NT2/D1 (cell line): ENCODE measurements around the gene DONSON.

ENCODE experiments used
- DNase-seq: peaks from one replicate; pipeline ENCODE4 v3.0.0-alpha.2; 2011; ENCODE audit warnings: low read depth, low spot score
- H3K27me3 ChIP-seq: 2 replicates; pipeline ENCODE4 v1.6.0; 2011; ENCODE audit warnings: mild to moderate bottlenecking; ENCODE audit not compliant: insufficient read length, insufficient read depth
- H3K36me3 ChIP-seq: 2 replicates; pipeline ENCODE4 v1.6.1; 2011; ENCODE audit warnings: mild to moderate bottlenecking, low read length, mixed read lengths; ENCODE audit not compliant: insufficient read depth, insufficient read length
- H3K4me1 ChIP-seq: 2 replicates; pipeline ENCODE4 v1.5.1; 2011; ENCODE audit not compliant: insufficient read depth, insufficient read length
- H3K4me3 ChIP-seq: 2 replicates; pipeline ENCODE4 v1.5.1; 2011; ENCODE audit warnings: low read depth; ENCODE audit not compliant: insufficient read length
- H3K9ac ChIP-seq: 2 replicates; pipeline ENCODE4 v1.6.0; 2011; ENCODE audit warnings: low read depth; ENCODE audit not compliant: insufficient read length
- H3K9me3 ChIP-seq: 2 replicates; pipeline ENCODE4 v1.5.1; 2011; ENCODE audit warnings: mild to moderate bottlenecking, low read length; ENCODE audit not compliant: insufficient read depth
- SUZ12 ChIP-seq: IDR thresholded peaks from 2 replicates; pipeline ENCODE4 v1.6.1; 2011; ENCODE audit not compliant: insufficient read length, insufficient read depth; ENCODE audit errors: extremely low read depth
- YY1 ChIP-seq: IDR thresholded peaks from 2 replicates; pipeline ENCODE4 v1.6.1; 2011; ENCODE audit not compliant: insufficient read length, insufficient read depth
- ZNF274 ChIP-seq: IDR thresholded peaks from 2 replicates; pipeline ENCODE4 v1.6.1; 2011; ENCODE audit warnings: mild to moderate bottlenecking, low read depth, low read length

DONSON gene

GRCh38 chr21:33552999-33553598 lies 35.4 kb downstream of the DONSON start:
- Histone ChIP-seq H3K9ac (no peak overlapping the region), H3K9me3 (no peaks in the 10 kb centered on the region), H3K27me3 (no peaks in the 10 kb centered on the region), H3K36me3 (peaks cover 98% of the 10 kb centered on the region), H3K4me3 (no peak overlapping the region), H3K4me1 (no peaks in the 10 kb centered on the region)
- no peak for DNase-seq
- TF ChIP-seq YY1 (no peak), SUZ12 (no peak), ZNF274 (no peak)

- H3K4me1 ChIP-seq, result no peaks in the 10 kb centered on the region
- no peaks in the 10 kb centered on the region for H3K27me3 ChIP-seq
- no peak overlapping the region for H3K4me3 ChIP-seq
- no peaks in the 10 kb centered on the region for H3K9me3 ChIP-seq
- no peak for TF ChIP-seq YY1
- no peak for TF ChIP-seq SUZ12
- DNase-seq, result no peak
- H3K9ac ChIP-seq, result no peak overlapping the region
- peaks cover 97% of the 10 kb centered on the region for H3K36me3 ChIP-seq
These were observed 36.1 kb downstream of the DONSON start for GRCh38 chr21:33552093-33552998.

DNA sequence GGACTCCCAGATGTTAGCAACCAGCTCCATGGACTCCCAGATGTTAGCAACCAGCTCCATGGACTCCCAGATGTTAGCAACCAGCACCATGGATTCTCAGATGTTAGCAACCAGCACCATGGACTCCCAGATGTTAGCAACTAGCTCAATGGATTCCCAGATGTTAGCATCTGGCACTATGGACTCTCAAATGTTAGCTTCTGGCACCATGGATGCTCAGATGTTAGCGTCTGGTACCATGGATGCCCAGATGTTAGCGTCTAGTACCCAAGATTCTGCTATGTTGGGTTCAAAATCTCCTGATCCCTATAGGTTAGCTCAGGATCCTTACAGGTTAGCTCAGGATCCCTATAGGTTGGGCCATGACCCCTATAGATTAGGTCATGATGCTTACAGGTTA lies 36.8 kb downstream of the DONSON start:
- H3K36me3 ChIP-seq, result peaks cover 97% of the 10 kb centered on the region

DNA sequence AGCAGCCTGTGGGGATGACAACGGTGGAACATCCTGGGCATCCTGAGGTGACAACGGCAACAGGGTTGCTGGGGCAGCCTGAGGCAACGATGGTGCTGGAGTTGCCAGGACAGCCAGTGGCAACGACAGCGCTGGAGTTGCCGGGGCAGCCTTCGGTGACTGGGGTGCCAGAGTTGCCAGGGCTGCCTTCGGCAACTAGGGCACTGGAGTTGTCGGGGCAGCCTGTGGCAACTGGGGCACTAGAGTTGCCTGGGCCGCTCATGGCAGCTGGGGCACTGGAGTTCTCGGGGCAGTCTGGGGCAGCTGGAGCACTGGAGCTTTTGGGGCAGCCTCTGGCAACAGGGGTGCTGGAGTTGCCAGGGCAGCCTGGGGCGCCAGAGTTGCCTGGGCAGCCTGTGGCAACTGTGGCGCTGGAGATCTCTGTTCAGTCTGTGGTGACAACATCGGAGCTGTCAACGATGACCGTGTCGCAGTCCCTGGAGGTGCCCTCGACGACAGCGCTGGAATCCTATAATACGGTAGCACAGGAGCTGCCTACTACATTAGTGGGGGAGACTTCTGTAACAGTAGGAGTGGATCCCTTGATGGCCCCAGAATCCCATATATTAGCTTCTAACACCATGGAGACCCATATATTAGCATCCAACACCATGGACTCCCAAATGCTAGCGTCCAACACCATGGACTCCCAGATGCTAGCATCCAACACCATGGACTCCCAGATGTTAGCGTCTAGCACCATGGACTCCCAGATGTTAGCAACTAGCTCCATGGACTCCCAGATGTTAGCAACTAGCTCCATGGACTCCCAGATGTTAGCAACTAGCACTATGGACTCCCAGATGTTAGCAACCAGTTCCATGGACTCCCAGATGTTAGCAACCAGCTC lies 37.5 kb downstream of the DONSON start:
- TF ChIP-seq SUZ12 (no peak), ZNF274 (no peak), YY1 (no peak)

More for the DNA sequence above, 36.8 kb downstream of the DONSON start:
- H3K9ac ChIP-seq, result no peak overlapping the region
- no peak for TF ChIP-seq ZNF274
- TF ChIP-seq YY1, result no peak
- TF ChIP-seq SUZ12, result no peak
- H3K4me3 ChIP-seq, result no peak overlapping the region
- no peaks in the 10 kb centered on the region for H3K9me3 ChIP-seq
- DNase-seq, result no peak
- H3K27me3 ChIP-seq, result no peaks in the 10 kb centered on the region
- no peaks in the 10 kb centered on the region for H3K4me1 ChIP-seq

DNA sequence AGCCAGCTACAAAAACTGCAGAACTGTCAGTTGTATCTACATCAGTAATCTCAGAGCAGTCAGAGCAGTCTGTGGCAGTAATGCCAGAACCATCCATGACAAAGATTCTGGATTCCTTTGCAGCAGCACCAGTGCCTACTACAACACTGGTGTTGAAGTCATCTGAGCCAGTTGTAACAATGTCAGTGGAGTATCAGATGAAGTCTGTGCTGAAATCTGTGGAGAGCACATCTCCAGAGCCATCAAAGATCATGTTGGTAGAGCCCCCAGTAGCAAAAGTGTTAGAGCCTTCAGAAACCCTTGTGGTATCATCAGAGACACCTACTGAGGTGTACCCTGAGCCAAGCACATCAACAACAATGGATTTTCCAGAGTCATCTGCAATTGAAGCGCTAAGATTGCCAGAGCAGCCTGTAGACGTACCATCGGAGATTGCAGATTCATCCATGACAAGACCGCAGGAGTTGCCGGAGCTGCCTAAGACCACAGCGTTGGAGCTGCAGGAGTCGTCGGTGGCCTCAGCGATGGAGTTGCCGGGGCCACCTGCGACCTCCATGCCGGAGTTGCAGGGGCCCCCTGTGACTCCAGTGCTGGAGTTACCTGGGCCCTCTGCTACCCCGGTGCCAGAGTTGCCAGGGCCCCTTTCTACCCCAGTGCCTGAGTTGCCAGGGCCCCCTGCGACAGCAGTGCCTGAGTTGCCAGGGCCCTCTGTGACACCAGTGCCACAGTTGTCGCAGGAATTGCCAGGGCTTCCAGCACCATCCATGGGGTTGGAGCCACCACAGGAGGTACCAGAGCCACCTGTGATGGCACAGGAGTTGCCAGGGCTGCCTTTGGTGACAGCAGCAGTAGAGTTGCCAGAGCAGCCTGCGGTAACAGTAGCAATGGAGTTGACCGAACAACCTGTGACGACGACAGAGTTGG lies 38.4 kb downstream of the DONSON start:
- TF ChIP-seq YY1 (no peak), SUZ12 (no peak), ZNF274 (no peak)
- Histone ChIP-seq H3K36me3 (peaks cover 97% of the 10 kb centered on the region), H3K4me3 (no peak overlapping the region), H3K4me1 (no peaks in the 10 kb centered on the region), H3K27me3 (no peaks in the 10 kb centered on the region), H3K9me3 (no peaks in the 10 kb centered on the region), H3K9ac (no peak overlapping the region)
- DNase-seq, result no peak

More for the DNA sequence above, 37.5 kb downstream of the DONSON start:
- Histone ChIP-seq H3K27me3 (no peaks in the 10 kb centered on the region), H3K9me3 (no peaks in the 10 kb centered on the region), H3K4me3 (no peak overlapping the region), H3K4me1 (no peaks in the 10 kb centered on the region), H3K36me3 (peaks cover 98% of the 10 kb centered on the region), H3K9ac (no peak overlapping the region)
- DNase-seq, result no peak

- TF ChIP-seq SUZ12 (no peak), YY1 (no peak), ZNF274 (no peak)
These were observed 42.4 kb downstream of the DONSON start for GRCh38 chr21:33546086-33546485.

More at GRCh38 chr21:33546086-33546485, 42.4 kb downstream of the DONSON start:
- H3K9me3 ChIP-seq, result no peaks in the 10 kb centered on the region
- H3K36me3 ChIP-seq, result peaks cover 68% of the 10 kb centered on the region
- no peak overlapping the region for H3K9ac ChIP-seq
- no peaks in the 10 kb centered on the region for H3K4me1 ChIP-seq
- no peak for DNase-seq
- no peaks in the 10 kb centered on the region for H3K27me3 ChIP-seq
- no peak overlapping the region for H3K4me3 ChIP-seq
